ENCODE measurements around the gene OSBPL3.

- no peak for TF ChIP-seq CTCF (IDR thresholded peaks at IDR 0.05)
- TF ChIP-seq POLR2A (IDR thresholded peaks at IDR 0.05): no peak
- no peak for TF ChIP-seq POLR2AphosphoS5 (IDR thresholded peaks at IDR 0.05)
Observed at GRCh38 chr7:24842449-24843241, 137.3 kb downstream of the OSBPL3 start.

Data from sigmoid colon (tissue), 4 donors.